ENCODE measurements around the gene RORB.

The RORB gene

DNA sequence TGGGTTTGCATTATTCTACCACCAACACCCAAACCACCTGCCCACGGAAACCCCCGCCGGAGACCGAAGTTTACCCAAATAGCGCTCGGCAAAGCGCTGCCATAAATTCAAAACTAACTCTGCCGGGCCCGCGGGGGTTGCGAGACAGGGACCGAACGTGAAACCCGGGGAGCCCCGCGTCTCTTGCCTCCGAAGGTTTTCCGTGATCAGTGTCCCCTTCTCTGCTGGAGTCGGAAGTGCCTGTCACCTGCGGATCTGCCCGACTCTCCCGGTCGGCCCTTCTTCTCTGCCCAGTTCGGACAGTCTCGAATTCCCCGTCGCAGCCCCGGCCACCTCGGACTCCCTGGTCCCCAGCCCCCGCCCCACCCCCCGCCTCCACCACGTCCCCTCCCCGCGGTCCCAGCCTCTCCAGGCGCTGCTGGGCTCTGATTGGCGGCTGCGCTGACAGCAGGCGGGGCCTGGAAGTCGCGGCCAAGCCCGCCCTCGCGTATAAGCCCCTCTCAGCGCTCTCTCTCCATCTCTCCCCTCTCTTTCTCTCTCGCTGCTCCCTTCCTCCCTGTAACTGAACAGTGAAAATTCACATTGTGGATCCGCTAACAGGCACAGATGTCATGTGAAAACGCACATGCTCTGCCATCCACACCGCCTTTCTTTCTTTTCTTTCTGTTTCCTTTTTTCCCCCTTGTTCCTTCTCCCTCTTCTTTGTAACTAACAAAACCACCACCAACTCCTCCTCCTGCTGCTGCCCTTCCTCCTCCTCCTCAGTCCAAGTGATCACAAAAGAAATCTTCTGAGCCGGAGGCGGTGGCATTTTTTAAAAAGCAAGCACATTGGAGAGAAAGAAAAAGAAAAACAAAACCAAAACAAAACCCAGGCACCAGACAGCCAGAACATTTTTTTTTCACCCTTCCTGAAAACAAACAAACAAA, at the start of gene RORB:
RORB (plus strand) TSS at position 517 of the 929 bp plus-strand sequence. CDS start 642 bp downstream, outside the sequence.
- peak; percentile 12 to 61 for DNase-seq (ENCODE audit: low read depth in 2 of 2)
- H3K4me3 ChIP-seq (replicated peaks in 1 of 2; ENCODE audit: low read depth in 2 of 2, low read length in 2 of 2) = peak within 1 kb of the TSS; percentile 61
- TF ChIP-seq, protein P1, sequence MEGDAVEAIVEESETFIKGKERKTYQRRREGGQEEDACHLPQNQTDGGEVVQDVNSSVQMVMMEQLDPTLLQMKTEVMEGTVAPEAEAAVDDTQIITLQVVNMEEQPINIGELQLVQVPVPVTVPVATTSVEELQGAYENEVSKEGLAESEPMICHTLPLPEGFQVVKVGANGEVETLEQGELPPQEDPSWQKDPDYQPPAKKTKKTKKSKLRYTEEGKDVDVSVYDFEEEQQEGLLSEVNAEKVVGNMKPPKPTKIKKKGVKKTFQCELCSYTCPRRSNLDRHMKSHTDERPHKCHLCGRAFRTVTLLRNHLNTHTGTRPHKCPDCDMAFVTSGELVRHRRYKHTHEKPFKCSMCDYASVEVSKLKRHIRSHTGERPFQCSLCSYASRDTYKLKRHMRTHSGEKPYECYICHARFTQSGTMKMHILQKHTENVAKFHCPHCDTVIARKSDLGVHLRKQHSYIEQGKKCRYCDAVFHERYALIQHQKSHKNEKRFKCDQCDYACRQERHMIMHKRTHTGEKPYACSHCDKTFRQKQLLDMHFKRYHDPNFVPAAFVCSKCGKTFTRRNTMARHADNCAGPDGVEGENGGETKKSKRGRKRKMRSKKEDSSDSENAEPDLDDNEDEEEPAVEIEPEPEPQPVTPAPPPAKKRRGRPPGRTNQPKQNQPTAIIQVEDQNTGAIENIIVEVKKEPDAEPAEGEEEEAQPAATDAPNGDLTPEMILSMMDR (IDR thresholded peaks at IDR 0.05; ENCODE audit: low read depth, low read length) = no peak

DNA sequence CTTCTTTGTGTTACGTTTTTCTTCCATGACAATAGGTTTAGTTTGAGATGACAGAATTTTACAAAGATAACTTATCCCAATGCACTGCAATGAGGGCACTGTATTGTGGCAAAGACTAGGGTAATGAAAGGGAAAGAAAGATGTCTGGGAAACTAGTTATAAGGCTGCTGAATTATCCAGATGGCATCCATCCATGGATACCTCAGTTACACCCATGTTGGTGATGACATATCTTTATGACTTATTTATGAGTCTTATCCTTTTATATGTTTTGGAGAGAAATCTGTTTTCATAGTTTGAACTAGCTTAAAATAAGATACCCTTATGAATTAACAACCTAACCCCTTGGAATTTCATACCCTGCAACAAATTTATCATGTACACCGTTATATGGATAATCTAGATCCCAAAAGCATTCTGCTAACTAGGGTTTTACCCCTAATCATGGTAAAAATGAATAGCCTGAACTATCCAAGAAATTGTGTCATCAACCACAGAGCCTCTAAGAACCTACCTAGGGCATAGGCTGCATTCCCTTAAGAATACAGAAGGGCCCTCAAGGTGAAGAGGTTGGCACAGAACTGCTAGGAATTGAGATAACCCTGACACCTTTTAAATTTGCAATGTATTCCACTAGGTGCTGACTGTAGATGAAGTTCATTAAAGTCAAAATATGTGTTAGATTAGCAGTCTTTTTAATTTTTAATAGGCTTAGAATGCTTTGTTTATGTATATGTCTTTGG, 49.5 kb upstream of the RORB start:
- no peak for DNase-seq (ENCODE audit: low read depth in 2 of 2)
- TF ChIP-seq, protein P1 (IDR thresholded peaks at IDR 0.05; ENCODE audit: low read depth, low read length) = no peak
- no peak overlapping the region for H3K4me3 ChIP-seq (replicated peaks in 1 of 2; ENCODE audit: low read depth in 2 of 2, low read length in 2 of 2)

DNA sequence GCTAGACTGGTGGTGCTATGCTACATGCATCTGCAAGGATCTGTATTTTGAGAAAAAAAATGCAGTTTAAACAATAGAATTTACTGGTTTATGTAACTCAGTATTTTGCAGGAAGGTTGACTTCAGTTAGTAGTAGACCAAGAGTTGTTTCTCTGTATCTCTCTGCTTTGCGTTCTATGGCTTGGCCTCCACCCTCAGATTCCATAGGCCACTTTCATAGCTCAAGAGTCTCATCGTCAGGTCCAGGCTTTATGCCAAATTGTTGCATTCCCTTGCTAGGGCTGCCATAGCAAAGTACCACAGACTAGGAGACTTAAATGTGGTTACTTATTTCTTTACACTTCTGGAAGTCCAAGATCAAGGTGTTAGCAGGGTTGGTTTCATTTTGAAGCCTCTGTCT, 48.1 kb upstream of the RORB start:
- no peak overlapping the region for H3K4me3 ChIP-seq (replicated peaks in 1 of 2; ENCODE audit: low read depth in 2 of 2, low read length in 2 of 2)
- DNase-seq (ENCODE audit: low read depth in 2 of 2) = no peak
- TF ChIP-seq, protein P1 (IDR thresholded peaks at IDR 0.05; ENCODE audit: low read depth, low read length) = no peak

DNA sequence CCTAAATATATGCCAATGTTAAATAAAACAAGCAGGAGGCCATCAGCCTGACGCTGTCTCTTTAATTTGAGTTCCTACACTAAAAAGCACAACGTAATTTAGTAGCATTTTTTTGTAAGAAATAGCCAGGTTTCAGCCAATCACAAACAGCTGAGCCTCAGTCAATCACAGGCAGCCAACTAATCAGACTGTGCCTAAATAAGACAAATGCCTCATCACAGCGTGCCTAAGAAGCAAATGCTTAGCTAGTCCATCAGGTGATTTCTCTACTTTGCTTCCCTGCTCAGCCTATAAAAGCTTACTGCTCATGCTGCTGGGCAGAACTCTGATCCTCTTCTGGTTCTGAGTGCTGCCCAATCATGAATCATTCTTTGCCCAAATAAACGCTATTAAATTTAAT, 38.3 kb upstream of the RORB start:
- DNase-seq (ENCODE audit: low read depth in 2 of 2) = no peak
- no peak overlapping the region for H3K4me3 ChIP-seq (replicated peaks in 1 of 2; ENCODE audit: low read depth in 2 of 2, low read length in 2 of 2)
- TF ChIP-seq, protein P1 (IDR thresholded peaks at IDR 0.05; ENCODE audit: low read depth, low read length) = no peak

DNA sequence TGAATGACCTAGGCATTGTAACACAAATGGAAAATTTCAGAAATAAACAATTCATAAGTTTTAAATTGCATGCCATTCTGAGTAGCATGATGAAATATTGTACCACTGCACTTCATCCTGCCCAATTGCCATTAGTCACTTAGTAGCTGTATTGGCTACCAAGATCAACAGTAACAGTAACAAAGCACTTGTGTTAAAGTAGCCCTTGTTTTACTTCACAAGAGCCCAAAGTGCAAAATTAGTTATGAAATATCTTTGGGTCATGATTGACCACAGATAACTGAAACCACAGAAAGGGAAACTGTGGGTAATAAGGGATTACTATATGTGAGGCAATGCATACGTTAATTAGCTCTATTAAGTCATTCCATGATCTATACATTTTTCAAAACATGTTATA, 33.3 kb upstream of the RORB start:
- peak in 1 of 2 donors; percentile 2 for DNase-seq (ENCODE audit: low read depth in 2 of 2)
- TF ChIP-seq, protein P1 (IDR thresholded peaks at IDR 0.05; ENCODE audit: low read depth, low read length) = no peak
- no peak overlapping the region for H3K4me3 ChIP-seq (replicated peaks in 1 of 2; ENCODE audit: low read depth in 2 of 2, low read length in 2 of 2)

DNA sequence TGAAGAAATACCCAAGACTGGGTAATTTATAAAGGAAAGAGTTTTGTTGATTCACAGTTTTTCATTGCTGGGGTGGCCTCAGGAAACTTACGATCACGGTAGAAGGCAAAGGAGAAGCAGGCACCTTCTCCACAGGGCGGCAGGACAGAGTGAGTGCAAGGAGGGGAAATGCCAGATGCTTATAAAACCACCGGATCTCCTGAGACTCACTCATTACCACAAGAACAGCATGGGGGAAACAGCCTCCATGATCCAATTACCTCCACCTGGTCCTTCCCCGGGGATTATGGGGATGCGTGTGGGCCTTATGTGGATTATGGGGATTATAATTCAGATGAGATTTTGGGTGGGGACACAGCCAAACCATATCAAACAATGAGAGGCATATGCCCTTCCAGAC, 18.5 kb upstream of the RORB start:
- no peak for DNase-seq (ENCODE audit: low read depth in 2 of 2)
- no peak overlapping the region for H3K4me3 ChIP-seq (replicated peaks in 1 of 2; ENCODE audit: low read depth in 2 of 2, low read length in 2 of 2)
- TF ChIP-seq, protein P1 (IDR thresholded peaks at IDR 0.05; ENCODE audit: low read depth, low read length) = no peak

Data from cardiac fibroblast (primary cell).